GM06990 (cell line): ENCODE results near the gene SWT1.
A peak's percentile ranks its signal among the peaks of the same experiment; 100 is the strongest.
"Not testable (repeated sequence)": the region's sequence is repeated elsewhere in the genome, so short reads cannot be mapped to it uniquely, and the experiment has no call there.

Experiments
- DNase-seq: peaks from one replicate; pipeline ENCODE4 v3.0.0-alpha.2; 2011; ENCODE audit not compliant: insufficient read length; ENCODE audit errors: extremely low read depth
- H3K27me3 ChIP-seq: replicated peaks from 2 replicates; pipeline ENCODE4 v1.6.0; 2011; ENCODE audit warnings: low read length; ENCODE audit not compliant: control insufficient read depth, insufficient read depth
- H3K36me3 ChIP-seq: 2 replicates; pipeline ENCODE4 v1.5.1; 2011; ENCODE audit warnings: low read length; ENCODE audit not compliant: control insufficient read depth, insufficient read depth
- H3K4me3 ChIP-seq: replicated peaks from 2 replicates; pipeline ENCODE4 v1.5.1; 2011; ENCODE audit warnings: low read depth, mild to moderate bottlenecking, control low read depth, low read length
- TF ChIP-seq, protein P1 (sequence below): IDR thresholded peaks from 2 replicates; pipeline ENCODE4 v1.5.1; 2011; ENCODE audit warnings: low read length, control low read depth, mild to moderate bottlenecking, inconsistent platforms; ENCODE audit not compliant: insufficient read depth, poor library complexity, severe bottlenecking

Gene SWT1

GRCh38 chr1:185158800-185159199 lies 1.8 kb downstream of the SWT1 start:
- Histone ChIP-seq H3K4me3 (no peak overlapping the region), H3K36me3 (no peaks in the 10 kb centered on the region), H3K27me3 (no peaks in the 10 kb centered on the region)
- no peak for DNase-seq
- TF ChIP-seq, protein P1, sequence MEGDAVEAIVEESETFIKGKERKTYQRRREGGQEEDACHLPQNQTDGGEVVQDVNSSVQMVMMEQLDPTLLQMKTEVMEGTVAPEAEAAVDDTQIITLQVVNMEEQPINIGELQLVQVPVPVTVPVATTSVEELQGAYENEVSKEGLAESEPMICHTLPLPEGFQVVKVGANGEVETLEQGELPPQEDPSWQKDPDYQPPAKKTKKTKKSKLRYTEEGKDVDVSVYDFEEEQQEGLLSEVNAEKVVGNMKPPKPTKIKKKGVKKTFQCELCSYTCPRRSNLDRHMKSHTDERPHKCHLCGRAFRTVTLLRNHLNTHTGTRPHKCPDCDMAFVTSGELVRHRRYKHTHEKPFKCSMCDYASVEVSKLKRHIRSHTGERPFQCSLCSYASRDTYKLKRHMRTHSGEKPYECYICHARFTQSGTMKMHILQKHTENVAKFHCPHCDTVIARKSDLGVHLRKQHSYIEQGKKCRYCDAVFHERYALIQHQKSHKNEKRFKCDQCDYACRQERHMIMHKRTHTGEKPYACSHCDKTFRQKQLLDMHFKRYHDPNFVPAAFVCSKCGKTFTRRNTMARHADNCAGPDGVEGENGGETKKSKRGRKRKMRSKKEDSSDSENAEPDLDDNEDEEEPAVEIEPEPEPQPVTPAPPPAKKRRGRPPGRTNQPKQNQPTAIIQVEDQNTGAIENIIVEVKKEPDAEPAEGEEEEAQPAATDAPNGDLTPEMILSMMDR: no peak

- H3K27me3 ChIP-seq: no peaks in the 10 kb centered on the region
- no peak overlapping the region for H3K4me3 ChIP-seq
- H3K36me3 ChIP-seq: no peaks in the 10 kb centered on the region
- peak; percentile 36 for DNase-seq
- TF ChIP-seq, protein P1: no peak
Measured at GRCh38 chr1:185159966-185160365, 3.0 kb downstream of the SWT1 start.

DNA sequence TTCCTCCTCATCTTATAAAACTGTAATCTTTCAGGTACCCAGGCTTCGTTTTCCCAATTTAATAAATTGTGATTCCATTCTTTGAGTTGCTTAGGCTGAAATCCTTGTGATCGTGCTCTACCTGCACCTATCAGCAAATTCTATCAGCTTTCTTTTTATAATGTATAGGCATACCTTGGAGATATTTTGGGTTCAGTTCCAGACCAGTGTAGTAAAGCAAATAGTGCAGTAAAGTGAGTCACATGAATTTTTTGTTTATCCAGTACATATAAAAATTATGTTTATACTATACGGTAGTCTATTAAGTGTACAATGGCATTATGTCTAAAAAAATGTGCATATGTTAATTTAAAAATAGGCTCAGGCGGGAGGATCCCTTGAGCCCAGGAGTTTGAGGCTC lies 5.5 kb downstream of the SWT1 start:
- TF ChIP-seq, protein P1: no peak
- no peak for DNase-seq
- Histone ChIP-seq H3K4me3 (no peak overlapping the region), H3K27me3 (no peaks in the 10 kb centered on the region), H3K36me3 (no peaks in the 10 kb centered on the region)

DNA sequence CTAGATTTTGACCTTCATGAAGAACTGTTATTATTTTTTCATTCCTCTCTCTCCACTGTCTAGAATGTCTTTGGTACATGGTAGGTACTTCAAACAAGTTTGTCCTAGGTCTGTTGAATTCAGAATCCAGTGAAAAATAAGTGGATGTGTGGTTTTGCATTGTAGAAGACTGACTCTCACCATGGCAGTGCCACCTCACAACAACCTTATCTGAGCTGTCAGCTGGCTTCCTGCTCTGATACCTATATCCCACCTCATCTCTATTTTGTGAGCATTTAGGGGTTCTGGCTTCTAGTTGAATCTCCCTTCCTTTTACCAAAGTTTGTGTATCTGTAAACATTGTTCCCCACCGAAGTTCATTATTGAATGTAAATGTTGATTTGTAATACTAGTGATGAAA lies 9.1 kb downstream of the SWT1 start:
- Histone ChIP-seq H3K27me3 (no peaks in the 10 kb centered on the region), H3K4me3 (no peak overlapping the region), H3K36me3 (no peaks in the 10 kb centered on the region)
- DNase-seq: no peak
- TF ChIP-seq, protein P1: no peak

GRCh38 chr1:185170291-185170848 lies 13.4 kb downstream of the SWT1 start:
- Histone ChIP-seq H3K36me3 (no peaks in the 10 kb centered on the region), H3K27me3 (no peaks in the 10 kb centered on the region), H3K4me3 (no peak overlapping the region)
- DNase-seq: peak; percentile 60
- TF ChIP-seq, protein P1: peak; percentile 74

DNA sequence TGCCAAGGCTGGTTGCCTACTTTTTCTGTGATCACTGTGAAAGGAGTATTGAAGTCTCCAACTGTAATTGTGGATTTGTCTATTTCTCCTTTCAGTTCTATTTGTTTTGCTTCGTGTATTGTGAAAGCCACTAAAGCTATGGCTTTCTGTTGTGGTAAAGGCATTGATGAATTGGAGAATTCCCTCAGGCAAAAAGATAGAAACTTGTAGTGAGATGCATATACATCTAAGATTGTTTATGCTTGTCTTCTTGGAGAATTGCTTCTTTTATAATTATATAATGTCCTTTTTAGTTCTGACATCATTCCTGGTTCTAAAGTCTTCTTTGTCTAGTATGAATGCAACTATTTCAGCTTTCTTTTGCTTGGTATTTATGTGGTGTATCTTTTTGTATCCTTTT lies 36.8 kb downstream of the SWT1 start:
- Histone ChIP-seq H3K27me3 (no peaks in the 10 kb centered on the region), H3K36me3 (no peaks in the 10 kb centered on the region), H3K4me3 (no peak overlapping the region)
- TF ChIP-seq, protein P1: no peak
- DNase-seq: no peak

GRCh38 chr1:185198712-185199111 lies 41.7 kb downstream of the SWT1 start:
- not testable (repeated sequence) for H3K27me3 ChIP-seq, DNase-seq, H3K4me3 ChIP-seq, H3K36me3 ChIP-seq
